HepG2 (cell line): ENCODE measurements around the gene KCTD13. TPM values are rescaled to one million over a fixed set of nuclear protein-coding genes. Genes with fewer than 3 reads are reported as not detected.
A peak's percentile ranks its signal among the peaks of the same experiment; 100 is the strongest.

Experiments
- ATAC-seq: fragments of 200-7000 bp; cut with Tn5 transposase; 3 replicates; pipeline ENCODE4 v1.9.1; 2020; ENCODE audit warnings: mild to moderate bottlenecking, moderate library complexity
- BruUV-seq: library from RNA; stranded (reverse); fragments of 400-500 nt; replicated peaks from 2 replicates; lab custom pipeline; 2021; lab: Mats Ljungman, UMichigan
- CTCF ChIA-PET: fragments of 300-600 bp; formaldehyde crosslinking; extraction: SDS; loops from one replicate; lab custom pipeline; 2021; ENCODE audit warnings: low total read pairs, inconsistent platforms, low intra/inter-chr PET ratio; lab: Yijun Ruan, JAX
- POLR2A ChIA-PET: fragments of 350-600 bp; sonication (Branson Sonifier 250); formaldehyde crosslinking; loops from one replicate; lab custom pipeline; 2020; ENCODE audit warnings: antibody characterized with exemption, inconsistent platforms; lab: Yijun Ruan, JAX
- DNase-seq: peaks from one replicate; pipeline ENCODE4 v3.0.0-alpha.2; 2015; ENCODE audit warnings: low spot score
- FAIRE-seq: peaks from 3 replicates; lab custom pipeline; 2011; peaks lifted over from hg19 to GRCh38; lab: Jason Lieb, UNC
- H2AFZ ChIP-seq: one replicate; pipeline ENCODE4 v1.6.1; 2011; ENCODE audit warnings: low read length, inconsistent platforms
- H3K27ac ChIP-seq: fragments of 300-600 bp; 3 replicates; pipeline ENCODE4 v1.8.0; 2011; ENCODE audit warnings: mixed run types, mild to moderate bottlenecking, mixed read lengths, low read length, inconsistent platforms; ENCODE audit not compliant: insufficient read depth; ENCODE audit errors: extremely low read length
- H3K27me3 ChIP-seq, 2 experiments: fragments of 200-600 bp in 1 of 2; 2 replicates in 1 of 2; 3 replicates in 1 of 2; pipeline versions ENCODE4 v1.6.0 to v1.8.0; 2011; ENCODE audit warnings: low read length in 2 of 2, mild to moderate bottlenecking in 2 of 2, moderate library complexity in 2 of 2, inconsistent platforms in 1 of 2; ENCODE audit not compliant: insufficient read depth in 2 of 2, control insufficient read depth in 1 of 2
- H3K36me3 ChIP-seq, 2 experiments: fragments of 200-600 bp in 1 of 2; replicated peaks in 1 of 2; 2 replicates in 1 of 2; 3 replicates in 1 of 2; pipeline versions ENCODE4 v1.5.1 to v1.8.0; 2011; ENCODE audit warnings: low read length in 2 of 2, inconsistent platforms in 1 of 2; ENCODE audit not compliant: insufficient read depth in 2 of 2, control insufficient read depth in 1 of 2
- H3K4me1 ChIP-seq: 2 replicates; pipeline ENCODE4 v1.5.1; 2012; ENCODE audit warnings: low read length, inconsistent platforms; ENCODE audit not compliant: insufficient read depth
- H3K4me2 ChIP-seq: 2 replicates; pipeline ENCODE4 v1.6.0; 2011; ENCODE audit warnings: low read depth, low read length, inconsistent platforms
- H3K4me3 ChIP-seq, 3 experiments: fragments of 200-600 bp in 1 of 3; sonication (generic), shearing (Covaris generic) in 1 of 3; replicated peaks in 1 of 3; 2 replicates each; pipeline ENCODE4 v1.5.1; 2011 to 2016; ENCODE audit warnings: low read length in 3 of 3, inconsistent platforms in 2 of 3, low read depth in 2 of 3, mild to moderate bottlenecking in 2 of 3, control low read depth in 1 of 3, mixed read lengths in 1 of 3; ENCODE audit not compliant: insufficient read depth in 1 of 3
- H3K79me2 ChIP-seq: one replicate; pipeline ENCODE4 v1.6.1; 2011; ENCODE audit warnings: low read length, inconsistent platforms; ENCODE audit not compliant: insufficient read depth
- H3K9ac ChIP-seq: 2 replicates; pipeline ENCODE4 v1.6.0; 2011; ENCODE audit warnings: mild to moderate bottlenecking, low read depth, low read length, inconsistent platforms; ENCODE audit not compliant: insufficient read depth
- H3K9me3 ChIP-seq: 2 replicates; pipeline ENCODE4 v1.5.1; 2012; ENCODE audit warnings: mild to moderate bottlenecking, low read length
- H4K20me1 ChIP-seq: 2 replicates; pipeline ENCODE4 v1.6.0; 2011; ENCODE audit warnings: inconsistent platforms, mild to moderate bottlenecking, low read length, moderate library complexity; ENCODE audit not compliant: insufficient read depth
- BCL6 ChIP-seq: IDR thresholded peaks from 2 replicates; pipeline ENCODE4 v1.6.1; 2016; ENCODE audit warnings: missing genetic modification reagents, missing compliant biosample characterization
- HIC2 ChIP-seq: sonication (generic); formaldehyde crosslinking; IDR thresholded peaks from 2 replicates; pipeline ENCODE4 v1.9.0; 2022; ENCODE audit warnings: low read depth, missing genetic modification reagents
- HMGXB4 ChIP-seq, 2 experiments: sonication (generic) in 1 of 2; formaldehyde crosslinking in 1 of 2; IDR thresholded peaks; 2 replicates each; pipeline versions ENCODE4 v1.4.0 to v1.6.1; 2018 to 2020; ENCODE audit warnings: missing genetic modification reagents in 2 of 2, borderline replicate concordance in 1 of 2, low read depth in 1 of 2, mild to moderate bottlenecking in 1 of 2, missing biosample characterization in 1 of 2
- HNF1B ChIP-seq: sonication (generic); formaldehyde crosslinking; IDR thresholded peaks from 2 replicates; pipeline ENCODE4 v1.5.1; 2020; ENCODE audit warnings: mild to moderate bottlenecking, moderate library complexity, missing genetic modification reagents
- KDM5B ChIP-seq: sonication (generic); formaldehyde crosslinking; IDR thresholded peaks from 2 replicates; pipeline ENCODE4 v1.4.0; 2020; ENCODE audit warnings: missing genetic modification reagents, mild to moderate bottlenecking, borderline replicate concordance
- MXD1 ChIP-seq: sonication (generic); formaldehyde crosslinking; IDR thresholded peaks from 2 replicates; pipeline ENCODE4 v1.4.0; 2020; ENCODE audit warnings: mild to moderate bottlenecking, missing genetic modification reagents
- NR3C1 ChIP-seq: sonication (generic); formaldehyde crosslinking; IDR thresholded peaks from 2 replicates; pipeline ENCODE4 v1.4.0; 2020; ENCODE audit warnings: missing genetic modification reagents
- TAF15 ChIP-seq: fragments of 200-400 bp; formaldehyde crosslinking; IDR thresholded peaks from one replicate; pipeline ENCODE4 v1.6.1; 2018; ENCODE audit warnings: mild to moderate bottlenecking, low read depth, low read length; ENCODE audit not compliant: poor library complexity, severe bottlenecking
- ZFP91 ChIP-seq: sonication (generic); formaldehyde crosslinking; IDR thresholded peaks from 2 replicates; pipeline ENCODE4 v1.9.0; 2022; ENCODE audit warnings: missing genetic modification reagents, mild to moderate bottlenecking, borderline replicate concordance
- WGBS: methylation state at CpG from one replicate; pipeline ENCODE4 v1.1.6; 2017; ENCODE audit warnings: low lambda C conversion rate; 5-methylcytosine and 5-hydroxymethylcytosine counted together
- in situ Hi-C: cut with HindIII; loops from 2 replicates; pipeline ENCODE4 v1.10.0; 2017; ENCODE audit warnings: low pct_unique_long_range_greater_than_20kb; ENCODE audit not compliant: extremely low pct_ligation_motif_present
- intact Hi-C: fragments of 100-400 bp; cut with micrococcal nuclease; formaldehyde crosslinking; loops from one replicate; pipeline ENCODE4 v1.10.0; 2022; ENCODE audit not compliant: unreplicated experiment
- polyA plus RNA-seq, 8 experiments: library from polyadenylated mRNA; depleted of rRNA in 3 of 8; stranded (reverse) in 7 of 8; unstranded in 1 of 8; fragments of >200 nt; fragmentation: Illumina TruSeq in 4 of 8; extraction: Trizol in 4 of 8; gene quantifications; 2 replicates each; pipeline versions ENCODE4 v1.2.1 to v1.2.3, GENCODE V29; 2011 to 2016; ENCODE audit warnings: low read depth in 4 of 8, missing spikeins in 1 of 8, mixed read lengths in 1 of 8; ENCODE audit not compliant: insufficient read depth in 1 of 8
- total RNA-seq, 5 experiments: library from RNA; depleted of rRNA; stranded (reverse); fragments of >200 nt; fragmentation: Illumina TruSeq; extraction: Trizol; gene quantifications; 2 replicates each; pipeline ENCODE4 v1.2.3, GENCODE V29; 2016; ENCODE audit warnings: low read depth in 1 of 5

KCTD13 gene
- total and polyA plus RNA-seq, 2 of the 13 experiments (the other 11 are each of a cell fraction or from before 2014, with no cell fraction given), result 6.3 to 14.7 TPM

GRCh38 chr16:29927070-29927905 lies 1.3 kb upstream of the KCTD13 start (continued):
- no peak for TF ChIP-seq HIC2 (CRISPR knock-in tag)

GRCh38 chr16:29926711-29927052 lies 656 bp upstream of the KCTD13 start:
- H4K20me1 ChIP-seq, result no peaks in the 10 kb centered on the region
- peak overlapping the region; percentile 83 for H3K9ac ChIP-seq
- FAIRE-seq, result peak; percentile 42
- peak overlapping the region; percentile 55 for H2AFZ ChIP-seq
- H3K36me3 ChIP-seq, result peaks cover 0 to 12% of the 10 kb centered on the region in 2 experiments; a peak in 2 of 5 replicates
- peak; percentile 35 for DNase-seq
- BruUV-seq, result TSS peak; percentile 83
- CTCF ChIA-PET, result no interaction called here
- peaks cover 13% of the 10 kb centered on the region for H3K79me2 ChIP-seq
- POLR2A ChIA-PET, result interaction anchor here (0.6 to 4.3 kb wide), 22 partner anchors 11 to 247 kb away, joined by 3 to 68 read pairs (median 6); partner anchors contain the start of genes ALDOA, ASPHD1, CDIPT and PAGR1
- under 1% methylated on average over 12 of the region's 12 CpGs for WGBS
- H3K27me3 ChIP-seq, result no peaks in the 10 kb centered on the region
- intact Hi-C loops, result loop anchor here (1.0 to 5.0 kb wide), 2 partner anchors 36 to 47 kb away; partner anchors contain the start of genes TAOK2 and TMEM219
- peak overlapping the region; percentile 98 for H3K4me2 ChIP-seq
- H3K4me3 ChIP-seq, result peak overlapping the region; percentile 68 to 96 (median 87)
- H3K4me1 ChIP-seq, result peaks cover 31% of the 10 kb centered on the region
- peak overlapping the region; percentile 77 for H3K27ac ChIP-seq
- in situ Hi-C loops, result loop anchor here (5.0 kb wide), 1 partner anchor 36 kb away; the partner anchor contains the start of gene TMEM219
- peak; percentile 59 for ATAC-seq
- no peaks in the 10 kb centered on the region for H3K9me3 ChIP-seq
- TF ChIP-seq BCL6 (CRISPR knock-in tag), result no peak
- peak; percentile 48; the same call in 1 of the 2 replicates for TF ChIP-seq ZFP91 (CRISPR knock-in tag)
- no peak for TF ChIP-seq NR3C1 (CRISPR knock-in tag)
- no peak for TF ChIP-seq MXD1 (CRISPR knock-in tag)
- TF ChIP-seq HMGXB4 (CRISPR knock-in tag; IDR thresholded peaks at IDR 0.05; ENCODE audit: borderline replicate concordance in 1 of 2, low read depth in 1 of 2), result 0 out of 4 replicates have a peak, but pooled peaks of 1 of the 2 experiments have one; percentile 34
- TF ChIP-seq HNF1B (CRISPR knock-in tag), result no peak; the same call in 1 of the 2 replicates
- no peak for TF ChIP-seq TAF15
- 0 out of 2 replicates have a peak, but pooled peaks have one; percentile 9 for TF ChIP-seq KDM5B (CRISPR knock-in tag)
